Panc1 (cell line): Measurements from ENCODE around the gene COL5A1. TPM values are rescaled to one million over a fixed set of nuclear protein-coding genes. Genes with fewer than 3 reads are reported as not detected.

ENCODE experiments used
- ATAC-seq: fragments of 200-7000 bp; cut with Tn5 transposase; 2 replicates; pipeline ENCODE4 v1.9.1; 2020; ENCODE audit warnings: mild to moderate bottlenecking, moderate library complexity
- BruUV-seq: library from RNA; stranded (reverse); fragments of 400-500 nt; replicated peaks from 2 replicates; lab custom pipeline; 2021; lab: Mats Ljungman, UMichigan
- CTCF ChIA-PET: fragments of 300-600 bp; sonication (Branson Sonifier 250); formaldehyde crosslinking; loops from one replicate; lab custom pipeline; 2022; ENCODE audit warnings: antibody characterized with exemption; lab: Charles Lee
- POLR2A ChIA-PET: fragments of 300-600 bp; sonication (Branson Sonifier 250); formaldehyde crosslinking; loops from one replicate; lab custom pipeline; 2022; ENCODE audit warnings: antibody characterized with exemption; lab: Charles Lee
- DNase-seq: peaks from one replicate; pipeline ENCODE4 v3.0.0-alpha.2; 2010; ENCODE audit warnings: low read depth, low spot score
- H3K27ac ChIP-seq: 2 replicates; pipeline ENCODE4 v1.5.1; 2011; ENCODE audit warnings: mild to moderate bottlenecking, low read length, inconsistent platforms
- H3K27me3 ChIP-seq: fragments of 200-500 bp; sonication (Bioruptor generic); 2 replicates; pipeline ENCODE4 v1.6.0; 2014; ENCODE audit warnings: low read length, inconsistent platforms; ENCODE audit not compliant: control insufficient read depth, insufficient read depth
- H3K36me3 ChIP-seq: fragments of 200-500 bp; sonication (Bioruptor generic); 2 replicates; pipeline ENCODE4 v1.5.1; 2014; ENCODE audit warnings: inconsistent platforms, mild to moderate bottlenecking, low read length, moderate library complexity; ENCODE audit not compliant: control insufficient read depth, insufficient read depth
- H3K4me1 ChIP-seq: 2 replicates; pipeline ENCODE4 v1.5.1; 2011; ENCODE audit warnings: inconsistent platforms, mild to moderate bottlenecking, low read length, moderate library complexity; ENCODE audit not compliant: control insufficient read depth, insufficient read depth
- H3K4me3 ChIP-seq, 2 experiments: 2 replicates each; pipeline ENCODE4 v1.5.1; 2011 to 2012; ENCODE audit warnings: low read depth in 2 of 2, low read length in 2 of 2, mild to moderate bottlenecking in 2 of 2, inconsistent platforms in 1 of 2, moderate library complexity in 1 of 2
- H3K9me3 ChIP-seq: fragments of 200-500 bp; sonication (Bioruptor generic); 2 replicates; pipeline ENCODE4 v1.5.1; 2014; ENCODE audit warnings: low read depth, mild to moderate bottlenecking, inconsistent platforms, low read length, moderate library complexity; ENCODE audit not compliant: control insufficient read depth, insufficient read depth
- CTCF ChIP-seq: fragments of 450-650 bp; IDR thresholded peaks from 2 replicates; pipeline ENCODE4 v1.5.1; 2017; ENCODE audit warnings: mild to moderate bottlenecking
- POLR2AphosphoS5 ChIP-seq: IDR thresholded peaks from 2 replicates; pipeline ENCODE4 v1.6.1; 2012; ENCODE audit warnings: mild to moderate bottlenecking, low read depth, low read length, moderate library complexity
- REST ChIP-seq, 2 experiments: IDR thresholded peaks; 2 replicates each; pipeline ENCODE4 v1.6.1; 2011 to 2012; ENCODE audit warnings: low read depth in 2 of 2, control low read depth in 1 of 2, low read length in 1 of 2, mild to moderate bottlenecking in 1 of 2, moderate library complexity in 1 of 2; ENCODE audit not compliant: insufficient read depth in 1 of 2
- SIN3A ChIP-seq: IDR thresholded peaks from 2 replicates; pipeline ENCODE4 v1.6.1; 2012; ENCODE audit warnings: low read depth, mild to moderate bottlenecking, low read length, moderate library complexity, borderline replicate concordance; ENCODE audit not compliant: insufficient read depth
- TCF7L2 ChIP-seq: IDR thresholded peaks from 2 replicates; pipeline ENCODE4 v1.6.1; 2011; ENCODE audit warnings: mild to moderate bottlenecking, low read depth, low read length, inconsistent platforms
- in situ Hi-C: cut with HindIII; loops from 2 replicates; pipeline ENCODE4 v1.10.0; 2016; ENCODE audit warnings: low sequenced_read_pairs, low pct_unique_long_range_greater_than_20kb
- intact Hi-C: fragments of 100-400 bp; cut with micrococcal nuclease; formaldehyde crosslinking; loops from one replicate; pipeline ENCODE4 v1.10.0; 2022; ENCODE audit not compliant: unreplicated experiment
- total RNA-seq: library from RNA; stranded (reverse); gene quantifications from one replicate; pipeline ENCODE4 v1.2.1, GENCODE V29; 2021; ENCODE audit not compliant: unreplicated experiment

COL5A1 gene
- total RNA-seq, 1 experiment from 2014 or later, result 5.7 TPM

DNA sequence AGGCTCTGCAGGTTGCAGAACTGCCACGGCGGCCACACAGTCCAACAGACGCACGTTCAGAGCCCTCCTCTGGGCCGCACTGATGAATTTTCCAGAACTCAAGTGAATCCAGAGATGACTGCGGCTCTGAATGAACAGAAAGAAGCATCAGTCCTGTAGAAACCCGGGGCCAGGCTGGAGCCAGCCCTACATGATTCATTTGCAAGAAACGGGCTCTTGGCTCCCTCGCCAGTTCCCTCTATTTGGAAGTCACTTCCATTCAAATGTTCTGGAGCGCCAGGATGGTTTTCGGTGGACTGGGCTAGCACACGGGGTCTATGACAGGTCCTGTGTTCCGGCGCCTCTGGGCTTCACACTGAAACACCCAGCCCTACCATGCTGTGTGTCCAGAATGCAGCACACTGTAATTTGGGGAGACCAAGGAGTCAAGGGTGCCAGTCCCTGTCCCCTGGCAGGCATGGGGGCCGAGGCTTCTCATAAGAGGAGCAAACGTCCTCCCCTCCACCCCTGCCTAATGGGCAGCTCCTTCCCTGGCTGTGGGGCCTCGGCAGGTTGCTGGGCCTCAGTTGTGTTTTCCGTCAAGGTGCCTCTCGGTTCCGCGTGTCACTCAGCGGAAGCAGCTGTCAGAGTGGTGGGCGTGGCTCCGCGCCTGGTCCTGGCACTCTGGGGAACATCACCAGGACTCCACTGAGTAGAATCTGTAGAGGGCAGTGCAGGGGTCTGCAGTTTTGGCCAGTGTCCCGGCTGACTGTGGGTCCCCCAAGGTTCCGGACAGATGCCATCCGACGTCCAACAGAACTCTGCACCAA, 18.1 kb upstream of the COL5A1 start:
- Histone ChIP-seq H3K4me1 (no peaks in the 10 kb centered on the region), H3K36me3 (no peaks in the 10 kb centered on the region), H3K9me3 (no peaks in the 10 kb centered on the region), H3K4me3 (no peak overlapping the region), H3K27me3 (no peaks in the 10 kb centered on the region), H3K27ac (no peak overlapping the region)
- in situ Hi-C loops (no loop called here), intact Hi-C loops (no loop called here)
- ATAC-seq (no peak), DNase-seq (no peak)
- ChIA-PET CTCF (interaction anchor here (0.6 kb wide), 1 partner anchor 401 kb away, joined by 3 read pairs; no protein-coding TSS in a partner anchor), POLR2A (no interaction called here)
- BruUV-seq, result no TSS peak
- TF ChIP-seq REST (IDR thresholded peaks at IDR 0.05; ENCODE audit: insufficient read depth in 1 of 2, low read depth in 2 of 2, low read length in 1 of 2), result no peak
- TF ChIP-seq SIN3A, result no peak
- no peak for TF ChIP-seq POLR2AphosphoS5
- TF ChIP-seq CTCF, result no peak
- TF ChIP-seq TCF7L2, result no peak

DNA sequence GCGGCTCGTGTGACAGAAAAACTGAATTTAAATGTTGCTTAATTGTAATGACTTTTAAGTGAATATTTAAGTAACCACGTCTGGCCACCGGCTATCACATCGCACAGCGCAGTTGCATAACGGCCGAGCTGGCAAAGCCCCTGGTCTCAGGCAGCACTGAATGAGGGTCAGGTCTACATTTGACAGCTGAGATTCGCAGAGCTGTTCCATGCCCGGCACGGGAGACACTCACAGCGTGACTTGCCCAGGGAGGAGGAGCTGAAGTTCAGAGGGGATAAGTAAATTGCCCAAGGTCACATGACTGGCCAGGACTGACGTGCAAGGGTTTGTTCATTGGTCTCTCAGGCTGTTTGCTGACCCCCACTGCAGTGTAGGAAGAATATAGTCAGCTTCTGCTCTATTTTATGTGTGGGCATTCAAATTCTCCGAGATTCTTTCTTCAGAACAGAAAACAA, 17.4 kb upstream of the COL5A1 start:
- TF ChIP-seq TCF7L2 (no peak), REST (IDR thresholded peaks at IDR 0.05; ENCODE audit: insufficient read depth in 1 of 2, low read depth in 2 of 2, low read length in 1 of 2) (no peak), CTCF (no peak), SIN3A (no peak)
- intact Hi-C loops, result no loop called here
- H3K27ac ChIP-seq, result no peak overlapping the region

More for the DNA sequence above, 17.4 kb upstream of the COL5A1 start:
- H3K36me3 ChIP-seq, result no peaks in the 10 kb centered on the region
- ChIA-PET CTCF (no interaction called here), POLR2A (no interaction called here)
- in situ Hi-C loops, result no loop called here
- no peaks in the 10 kb centered on the region for H3K27me3 ChIP-seq
- DNase-seq (no peak), ATAC-seq (no peak)
- no peak overlapping the region for H3K4me3 ChIP-seq
- no TSS peak for BruUV-seq
- H3K4me1 ChIP-seq, result no peaks in the 10 kb centered on the region
- H3K9me3 ChIP-seq, result no peaks in the 10 kb centered on the region
